ENCODE measurements around the gene TLCD3A.

DNA sequence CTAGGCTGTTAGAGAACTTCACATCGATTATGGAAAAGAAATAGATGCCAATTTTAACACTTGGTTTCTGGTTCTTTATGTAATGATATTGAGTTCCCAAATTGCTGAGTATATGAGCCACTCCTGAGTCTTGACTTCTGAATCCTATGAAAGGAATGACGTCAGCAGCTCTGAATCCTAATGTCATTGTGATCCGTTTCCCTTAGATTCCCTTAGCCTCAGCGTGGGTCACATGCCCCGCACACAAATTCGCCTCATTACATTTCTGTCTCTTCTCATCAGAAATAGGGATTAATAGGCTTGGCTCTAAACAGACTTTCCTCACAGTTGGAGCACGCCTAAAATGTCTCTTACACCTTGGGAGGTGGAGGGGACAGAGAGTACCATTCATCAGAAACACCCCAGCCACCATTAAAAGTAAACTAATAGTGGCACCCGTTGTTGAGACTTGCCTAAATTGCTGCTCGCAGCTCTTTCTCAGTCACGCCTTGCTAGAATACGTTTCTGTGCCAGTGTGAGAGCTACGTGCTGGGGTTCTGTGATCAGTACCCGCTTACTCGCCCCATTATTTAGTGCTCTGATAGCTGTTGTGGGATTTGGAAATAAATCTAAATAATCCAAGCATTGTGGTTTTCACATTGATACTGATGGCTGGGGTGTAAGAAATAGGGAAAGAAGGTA is 56.9 kb downstream of the TLCD3A start:
- TF ChIP-seq, protein P1, sequence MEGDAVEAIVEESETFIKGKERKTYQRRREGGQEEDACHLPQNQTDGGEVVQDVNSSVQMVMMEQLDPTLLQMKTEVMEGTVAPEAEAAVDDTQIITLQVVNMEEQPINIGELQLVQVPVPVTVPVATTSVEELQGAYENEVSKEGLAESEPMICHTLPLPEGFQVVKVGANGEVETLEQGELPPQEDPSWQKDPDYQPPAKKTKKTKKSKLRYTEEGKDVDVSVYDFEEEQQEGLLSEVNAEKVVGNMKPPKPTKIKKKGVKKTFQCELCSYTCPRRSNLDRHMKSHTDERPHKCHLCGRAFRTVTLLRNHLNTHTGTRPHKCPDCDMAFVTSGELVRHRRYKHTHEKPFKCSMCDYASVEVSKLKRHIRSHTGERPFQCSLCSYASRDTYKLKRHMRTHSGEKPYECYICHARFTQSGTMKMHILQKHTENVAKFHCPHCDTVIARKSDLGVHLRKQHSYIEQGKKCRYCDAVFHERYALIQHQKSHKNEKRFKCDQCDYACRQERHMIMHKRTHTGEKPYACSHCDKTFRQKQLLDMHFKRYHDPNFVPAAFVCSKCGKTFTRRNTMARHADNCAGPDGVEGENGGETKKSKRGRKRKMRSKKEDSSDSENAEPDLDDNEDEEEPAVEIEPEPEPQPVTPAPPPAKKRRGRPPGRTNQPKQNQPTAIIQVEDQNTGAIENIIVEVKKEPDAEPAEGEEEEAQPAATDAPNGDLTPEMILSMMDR (IDR thresholded peaks at IDR 0.05; ENCODE audit: borderline replicate concordance, extremely low read depth, low read length, poor library complexity, severe bottlenecking): no peak
- TF ChIP-seq EZH2 (IDR thresholded peaks at IDR 0.05; ENCODE audit: borderline replicate concordance, low read depth, low read length, severe bottlenecking): no peak

All from DND-41 (cell line).